ENCODE measurements around the gene SYS1. TPM values are rescaled to one million over a fixed set of nuclear protein-coding genes. Genes with fewer than 3 reads are reported as not detected.
A peak's percentile ranks its signal among the peaks of the same experiment; 100 is the strongest.
"Not testable (repeated sequence)": the region's sequence is repeated elsewhere in the genome, so short reads cannot be mapped to it uniquely, and the experiment has no call there.

SYS1 gene
- total RNA-seq, 2 experiments from 2014 or later = 22.1 to 24.2 TPM

- H3K9me3 Mint-ChIP-seq; DNase-seq; H3K27me3 Mint-ChIP-seq; H3K36me3 Mint-ChIP-seq (ENCODE audit: low read depth); H3K4me3 Mint-ChIP-seq; H3K27ac Mint-ChIP-seq: not testable (repeated sequence)
- ChIA-PET CTCF (interaction anchor here (1.0 to 1.5 kb wide), 5 partner anchors 10 to 86 kb away, joined by 3 to 11 read pairs (median 4); partner anchors contain the start of gene SYS1), POLR2A (interaction anchor here (0.6 to 1.3 kb wide), 2 partner anchors 12 to 31 kb away, joined by 3 to 4 read pairs; partner anchors contain the start of gene SYS1)
- H3K4me1 Mint-ChIP-seq = peaks cover 54% of the 10 kb centered on the region
Measured at GRCh38 chr20:45350795-45351194, 12.2 kb upstream of the SYS1 start.

DNA sequence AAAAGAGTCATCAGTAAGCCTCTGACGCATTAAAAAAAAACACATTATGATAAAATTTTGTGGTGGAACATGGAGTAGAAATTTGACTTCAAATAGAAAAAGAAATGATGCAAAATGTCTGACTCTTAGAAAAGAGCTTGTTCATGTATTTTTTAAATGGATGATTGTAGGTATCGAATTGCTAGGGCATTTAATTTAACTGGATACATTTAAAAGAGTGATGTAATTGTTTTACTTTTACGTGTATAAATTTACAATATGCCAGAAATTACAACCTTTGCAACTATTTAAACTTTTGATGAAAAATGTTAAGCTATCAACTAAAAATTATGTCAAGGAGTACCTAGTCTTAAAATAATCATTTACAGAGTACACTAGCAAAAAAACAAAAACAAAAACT lies 10.2 kb upstream of the SYS1 start:
- Mint-ChIP-seq H3K27me3 (no peaks in the 10 kb centered on the region), H3K4me3 (no peak overlapping the region), H3K27ac (no peak overlapping the region), H3K4me1 (peaks cover 54% of the 10 kb centered on the region), H3K36me3 (ENCODE audit: low read depth) (no peaks in the 10 kb centered on the region), H3K9me3 (no peaks in the 10 kb centered on the region)
- ChIA-PET CTCF (interaction anchor here (1.0 to 2.8 kb wide), 7 partner anchors 8 to 101 kb away, joined by 4 to 11 read pairs (median 6); partner anchors contain the start of gene SYS1), POLR2A (interaction anchor here (0.7 to 1.1 kb wide), 2 partner anchors 17 to 84 kb away, joined by 3 read pairs; no protein-coding TSS in a partner anchor)
- no peak for DNase-seq

DNA sequence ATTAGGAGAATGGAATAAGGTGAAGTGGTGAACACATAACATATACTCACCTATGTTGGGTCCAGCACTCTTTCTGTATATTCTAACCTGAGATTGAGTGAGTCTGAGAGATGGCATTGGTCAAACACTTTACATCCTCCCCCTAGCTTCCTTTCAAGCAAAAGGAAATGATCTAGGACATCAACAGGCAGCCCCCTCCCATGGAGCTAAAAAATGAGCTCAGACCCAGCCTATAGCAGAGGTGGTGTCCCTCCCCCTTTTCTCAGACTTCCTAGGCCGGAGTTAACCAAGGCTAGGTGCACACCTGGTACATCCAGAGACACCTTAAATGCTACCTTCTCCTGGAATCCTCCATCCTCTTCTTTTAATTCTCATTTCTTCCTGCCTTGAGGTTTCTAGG lies 9.2 kb upstream of the SYS1 start:
- POLR2A ChIA-PET = interaction anchor here (0.7 to 1.2 kb wide), 3 partner anchors 9 to 83 kb away, joined by 3 read pairs; partner anchors contain the start of gene SYS1
- no peaks in the 10 kb centered on the region for H3K9me3 Mint-ChIP-seq
- no peak overlapping the region for H3K27ac Mint-ChIP-seq
- H3K4me1 Mint-ChIP-seq = peaks cover 60% of the 10 kb centered on the region
- CTCF ChIA-PET = interaction anchor here (0.9 to 2.8 kb wide), 3 partner anchors 9 to 83 kb away, joined by 3 to 11 read pairs (median 9); partner anchors contain the start of gene SYS1
- no peaks in the 10 kb centered on the region for H3K27me3 Mint-ChIP-seq
- no peak overlapping the region for H3K4me3 Mint-ChIP-seq
- H3K36me3 Mint-ChIP-seq (ENCODE audit: low read depth) = no peaks in the 10 kb centered on the region
- no peak for DNase-seq

DNA sequence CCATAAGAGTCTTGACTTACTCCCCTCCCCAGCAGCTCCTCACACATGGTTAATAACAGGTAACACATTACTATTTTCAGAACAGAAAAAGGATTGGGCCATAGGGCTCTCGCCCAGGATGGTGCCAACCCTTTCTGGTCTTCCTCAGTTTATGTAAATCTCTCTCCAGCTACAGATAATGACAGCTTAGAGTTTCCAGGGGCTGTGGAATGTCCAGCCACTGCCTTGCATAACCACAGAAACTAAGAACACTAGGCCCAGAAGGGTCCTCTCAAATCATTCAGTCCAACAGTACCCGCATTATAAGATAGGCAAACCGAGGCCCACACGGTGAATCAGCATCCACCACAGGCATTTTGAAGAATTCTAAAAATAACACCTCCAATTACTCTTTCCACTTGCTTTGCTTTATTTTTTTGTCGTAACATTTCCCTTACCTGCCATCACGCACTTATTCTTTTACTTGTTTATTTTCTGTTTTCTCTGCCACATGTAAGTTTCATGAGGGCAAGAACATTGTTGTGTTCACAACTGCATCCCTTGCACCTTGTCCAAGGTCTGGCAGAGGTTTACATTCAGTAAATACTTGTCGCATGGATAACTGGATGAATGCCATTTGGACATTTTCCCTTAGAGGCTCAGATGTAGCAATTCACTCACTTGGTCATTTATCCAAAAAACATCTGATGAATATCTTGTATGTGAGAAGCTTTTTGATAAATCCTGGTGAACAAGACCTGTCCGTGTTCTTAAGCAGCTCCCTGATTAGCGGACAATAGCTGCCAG lies 8.3 kb upstream of the SYS1 start:
- Mint-ChIP-seq H3K4me3 (peak overlapping the region; percentile 46), H3K4me1 (peaks cover 67% of the 10 kb centered on the region), H3K27ac (peak overlapping the region; percentile 91), H3K27me3 (no peaks in the 10 kb centered on the region), H3K9me3 (no peaks in the 10 kb centered on the region), H3K36me3 (ENCODE audit: low read depth) (no peaks in the 10 kb centered on the region)
- no peak for DNase-seq
- ChIA-PET CTCF (interaction anchor here (0.5 to 3.7 kb wide), 11 partner anchors 7 to 545 kb away, joined by 3 to 19 read pairs (median 4); partner anchors contain the start of gene SYS1), POLR2A (interaction anchor here (0.6 to 1.6 kb wide), 6 partner anchors 8 to 1197 kb away, joined by 3 to 7 read pairs (median 4); partner anchors contain the start of gene SYS1)

DNA sequence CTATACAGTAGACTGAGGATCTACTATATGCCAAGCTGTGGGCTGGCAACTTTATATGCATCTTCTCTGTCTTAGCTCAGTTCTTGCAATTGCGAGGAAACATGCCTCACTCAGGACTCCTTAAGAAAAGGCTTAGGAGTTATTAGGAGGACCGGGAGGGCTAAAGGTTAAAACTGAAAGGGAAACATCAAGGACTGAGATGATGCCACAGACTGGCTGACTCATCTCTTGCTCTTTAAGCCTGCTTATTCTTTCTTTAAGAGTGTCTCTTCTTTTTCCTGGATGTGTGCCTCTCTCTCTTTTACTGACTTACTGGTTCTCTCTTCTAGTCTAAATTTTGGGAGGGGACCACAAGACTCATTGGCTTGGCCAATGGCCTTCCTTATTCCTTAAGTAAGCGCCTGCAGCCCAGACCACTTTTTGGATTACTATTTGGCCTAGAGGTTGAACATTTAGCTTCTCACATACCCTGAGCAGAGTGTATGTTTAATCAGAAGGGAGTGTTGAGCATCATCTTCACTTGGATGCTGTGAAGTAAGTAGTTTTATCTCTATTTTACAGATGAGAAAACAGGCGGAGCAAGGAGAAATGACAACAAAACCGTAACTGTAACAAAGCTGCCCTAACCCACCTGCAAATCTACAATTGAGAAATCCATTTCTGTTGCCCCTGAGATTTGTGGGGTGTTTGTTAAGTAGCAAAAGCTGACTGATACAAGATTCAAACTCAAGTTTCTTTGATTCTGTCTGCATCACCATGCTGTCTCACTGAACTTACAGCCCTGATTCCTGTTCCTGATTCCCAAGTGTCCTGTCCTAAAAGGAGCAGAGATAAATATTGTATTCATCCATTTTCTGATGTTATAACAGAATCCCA lies 7.5 kb upstream of the SYS1 start:
- no peaks in the 10 kb centered on the region for H3K27me3 Mint-ChIP-seq
- H3K27ac Mint-ChIP-seq = peak overlapping the region; percentile 91
- peak overlapping the region; percentile 38 for H3K4me3 Mint-ChIP-seq
- ChIA-PET CTCF (interaction anchor here (0.8 to 3.7 kb wide), 10 partner anchors 8 to 415 kb away, joined by 3 to 19 read pairs (median 4); partner anchors contain the start of gene SYS1), POLR2A (interaction anchor here (0.6 to 1.6 kb wide), 5 partner anchors 9 to 1197 kb away, joined by 3 to 7 read pairs (median 4); no protein-coding TSS in a partner anchor)
- peaks cover 64% of the 10 kb centered on the region for H3K4me1 Mint-ChIP-seq
- no peaks in the 10 kb centered on the region for H3K9me3 Mint-ChIP-seq
- H3K36me3 Mint-ChIP-seq (ENCODE audit: low read depth) = no peaks in the 10 kb centered on the region
- DNase-seq = peak; percentile 35

GRCh38 chr20:45358282-45359068 lies 4.5 kb upstream of the SYS1 start:
- POLR2A ChIA-PET = interaction anchor here (0.6 to 7.3 kb wide), 4 partner anchors 10 to 79 kb away, joined by 3 to 63 read pairs (median 14); partner anchors contain the start of gene SDC4
- CTCF ChIA-PET = interaction anchor here (1.0 to 8.2 kb wide), 7 partner anchors 15 to 412 kb away, joined by 3 to 156 read pairs (median 7); no protein-coding TSS in a partner anchor
- DNase-seq = no peak
- Mint-ChIP-seq H3K4me3 (no peak overlapping the region), H3K9me3 (no peaks in the 10 kb centered on the region), H3K4me1 (peaks cover 73% of the 10 kb centered on the region), H3K27ac (no peak overlapping the region), H3K36me3 (ENCODE audit: low read depth) (no peaks in the 10 kb centered on the region), H3K27me3 (no peaks in the 10 kb centered on the region)

- POLR2A ChIA-PET = interaction anchor here (0.6 to 7.3 kb wide), 5 partner anchors 11 to 86 kb away, joined by 3 to 63 read pairs (median 3); partner anchors contain the start of gene SDC4
- CTCF ChIA-PET = interaction anchor here (0.6 to 8.2 kb wide), 7 partner anchors 14 to 595 kb away, joined by 3 to 156 read pairs (median 5); no protein-coding TSS in a partner anchor
- peaks cover 4% of the 10 kb centered on the region for H3K36me3 Mint-ChIP-seq (ENCODE audit: low read depth)
- no peaks in the 10 kb centered on the region for H3K9me3 Mint-ChIP-seq
- no peak overlapping the region for H3K27ac Mint-ChIP-seq
- no peak for DNase-seq
- H3K27me3 Mint-ChIP-seq = no peaks in the 10 kb centered on the region
- peaks cover 73% of the 10 kb centered on the region for H3K4me1 Mint-ChIP-seq
- H3K4me3 Mint-ChIP-seq = no peak overlapping the region
Measured at GRCh38 chr20:45359069-45359405, 3.9 kb upstream of the SYS1 start.

- Mint-ChIP-seq H3K4me1 (peaks cover 70% of the 10 kb centered on the region), H3K27ac (no peak overlapping the region), H3K4me3 (no peak overlapping the region), H3K9me3 (no peaks in the 10 kb centered on the region), H3K36me3 (ENCODE audit: low read depth) (peaks cover 5% of the 10 kb centered on the region), H3K27me3 (no peaks in the 10 kb centered on the region)
- CTCF ChIA-PET = interaction anchor here (0.6 to 8.2 kb wide), 8 partner anchors 14 to 595 kb away, joined by 3 to 156 read pairs (median 5); no protein-coding TSS in a partner anchor
- no peak for DNase-seq
- POLR2A ChIA-PET = interaction anchor here (0.8 to 7.3 kb wide), 4 partner anchors 11 to 85 kb away, joined by 3 to 63 read pairs (median 4); partner anchors contain the start of gene SDC4
Measured at GRCh38 chr20:45359406-45360148, 3.4 kb upstream of the SYS1 start.

DNA sequence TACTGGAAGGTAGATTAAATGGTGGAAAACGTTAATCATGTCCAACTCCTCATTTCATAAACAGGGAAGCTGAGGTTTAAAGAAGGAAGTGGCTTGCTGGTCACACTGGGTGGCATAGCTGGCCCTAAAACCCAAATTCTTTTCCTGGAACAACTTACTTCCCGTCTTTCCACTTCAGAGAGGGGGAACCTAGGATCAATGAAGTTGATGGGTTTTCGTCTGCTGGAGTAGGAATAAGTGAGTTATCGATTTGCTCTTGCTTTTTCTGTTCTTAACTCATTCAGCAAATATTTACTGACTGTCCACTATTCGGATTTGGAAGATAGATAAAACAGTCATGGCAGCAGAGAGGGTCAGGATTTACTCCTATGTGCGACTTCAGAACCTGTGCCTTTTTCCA lies 1.2 kb upstream of the SYS1 start:
- no peak overlapping the region for H3K27ac Mint-ChIP-seq
- no peaks in the 10 kb centered on the region for H3K9me3 Mint-ChIP-seq
- no peaks in the 10 kb centered on the region for H3K27me3 Mint-ChIP-seq
- POLR2A ChIA-PET = interaction anchor here (1.1 to 7.3 kb wide), 6 partner anchors 11 to 573 kb away, joined by 3 to 63 read pairs (median 14); partner anchors contain the start of genes PCIF1, PIGT and SDC4
- H3K36me3 Mint-ChIP-seq (ENCODE audit: low read depth) = peaks cover 19% of the 10 kb centered on the region
- peaks cover 64% of the 10 kb centered on the region for H3K4me1 Mint-ChIP-seq
- no peak overlapping the region for H3K4me3 Mint-ChIP-seq
- DNase-seq = no peak
- CTCF ChIA-PET = interaction anchor here (1.1 to 8.2 kb wide), 13 partner anchors 9 to 91 kb away, joined by 3 to 156 read pairs (median 11); no protein-coding TSS in a partner anchor

- POLR2A ChIA-PET = interaction anchor here (0.8 to 7.3 kb wide), 12 partner anchors 10 to 571 kb away, joined by 3 to 63 read pairs (median 7); partner anchors contain the start of genes PCIF1, PIGT and SDC4
- Mint-ChIP-seq H3K4me3 (peak overlapping the region; percentile 92), H3K4me1 (peaks cover 65% of the 10 kb centered on the region), H3K27me3 (no peaks in the 10 kb centered on the region), H3K9me3 (no peaks in the 10 kb centered on the region), H3K27ac (peak overlapping the region; percentile 91), H3K36me3 (ENCODE audit: low read depth) (peaks cover 35% of the 10 kb centered on the region)
- no peak for DNase-seq
- CTCF ChIA-PET = interaction anchor here (0.6 to 8.2 kb wide), 29 partner anchors 10 to 578 kb away, joined by 3 to 156 read pairs (median 8); partner anchors contain the start of genes DBNDD2 and PIGT
Measured at GRCh38 chr20:45363611-45364492, 896 bp downstream of the SYS1 start.

All from activated CD4-positive, alpha-beta memory T cell treated with anti-CD3 and anti-CD28 coated beads, Interleukin-2, amount 10 ng/mL, durations not matched to agents 7 days and 5 days (primary cell).